C4-2B (cell line): ENCODE data around the gene KLHDC3.

Source experiments
- ZFX ChIP-seq: fragments of 450-650 bp; IDR thresholded peaks from 2 replicates; pipeline ENCODE4 v1.6.1; 2017
- TF ChIP-seq, protein P1 (sequence below): fragments of 450-650 bp; conservative IDR thresholded peaks from 2 replicates; pipeline ENCODE4 v1.5.1; 2017; ENCODE audit warnings: mild to moderate bottlenecking

DNA sequence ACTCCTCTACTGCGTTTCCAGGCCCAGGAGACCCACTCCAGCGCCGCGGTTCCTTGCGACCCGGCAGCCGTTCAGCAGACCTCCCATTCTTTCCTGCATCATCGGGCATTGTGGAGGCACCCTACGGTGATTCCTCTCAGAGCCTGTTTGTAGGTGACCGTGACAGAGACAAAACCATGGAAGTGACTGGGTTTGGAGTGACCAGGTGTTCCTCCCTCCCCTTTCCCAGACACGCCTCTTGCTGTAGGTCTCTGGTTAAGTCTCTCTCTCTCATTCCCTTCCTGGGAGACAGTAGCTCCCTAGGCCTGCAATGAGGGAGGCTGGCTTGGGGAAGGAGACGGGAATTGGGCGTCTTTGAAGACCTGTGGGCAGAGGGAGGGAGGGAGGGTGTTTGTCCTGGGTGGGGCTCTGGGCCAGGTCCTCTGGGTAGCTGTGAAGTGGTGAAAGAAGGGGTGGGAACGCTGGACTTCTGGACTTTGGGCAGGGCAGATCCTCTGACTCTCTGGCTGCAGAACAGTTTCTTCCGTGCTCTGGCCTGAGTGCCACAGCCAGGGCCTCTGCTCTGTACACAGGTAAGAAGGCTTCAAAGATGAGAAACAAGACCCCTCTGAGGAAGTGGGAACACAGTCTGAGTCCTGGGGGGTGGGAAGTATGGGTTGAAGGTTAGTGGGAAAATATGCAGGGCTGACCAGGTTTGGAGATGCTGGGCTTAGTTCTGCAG lies 46.1 kb downstream of the KLHDC3 start:
- TF ChIP-seq, protein P1, sequence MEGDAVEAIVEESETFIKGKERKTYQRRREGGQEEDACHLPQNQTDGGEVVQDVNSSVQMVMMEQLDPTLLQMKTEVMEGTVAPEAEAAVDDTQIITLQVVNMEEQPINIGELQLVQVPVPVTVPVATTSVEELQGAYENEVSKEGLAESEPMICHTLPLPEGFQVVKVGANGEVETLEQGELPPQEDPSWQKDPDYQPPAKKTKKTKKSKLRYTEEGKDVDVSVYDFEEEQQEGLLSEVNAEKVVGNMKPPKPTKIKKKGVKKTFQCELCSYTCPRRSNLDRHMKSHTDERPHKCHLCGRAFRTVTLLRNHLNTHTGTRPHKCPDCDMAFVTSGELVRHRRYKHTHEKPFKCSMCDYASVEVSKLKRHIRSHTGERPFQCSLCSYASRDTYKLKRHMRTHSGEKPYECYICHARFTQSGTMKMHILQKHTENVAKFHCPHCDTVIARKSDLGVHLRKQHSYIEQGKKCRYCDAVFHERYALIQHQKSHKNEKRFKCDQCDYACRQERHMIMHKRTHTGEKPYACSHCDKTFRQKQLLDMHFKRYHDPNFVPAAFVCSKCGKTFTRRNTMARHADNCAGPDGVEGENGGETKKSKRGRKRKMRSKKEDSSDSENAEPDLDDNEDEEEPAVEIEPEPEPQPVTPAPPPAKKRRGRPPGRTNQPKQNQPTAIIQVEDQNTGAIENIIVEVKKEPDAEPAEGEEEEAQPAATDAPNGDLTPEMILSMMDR, result no peak
- no peak for TF ChIP-seq ZFX
